ENCODE results near the gene SETD4. TPM values are rescaled to one million over a fixed set of nuclear protein-coding genes. Genes with fewer than 3 reads are reported as not detected.

SETD4 gene
- total and polyA plus RNA-seq, 2 donors (not counting 3 experiments of a cell fraction or from before 2014, with no cell fraction given) = 13.0 to 25.1 TPM

- Histone ChIP-seq H3K79me2 (ENCODE audit: control insufficient read depth, insufficient read depth, low read length) (no peaks in the 10 kb centered on the region), H3K36me3 (ENCODE audit: control insufficient read depth in 2 of 2, extremely low read depth in 1 of 2, insufficient read depth in 2 of 2, low read length in 2 of 2) (peaks cover 0 to 3% of the 10 kb centered on the region in 2 experiments), H3K9ac (replicated peaks; ENCODE audit: extremely low read depth, insufficient read depth, low read length) (no peak overlapping the region), H2AFZ (ENCODE audit: low read depth, low read length) (no peak overlapping the region), H3K9me3 (replicated peaks; ENCODE audit: control insufficient read depth, insufficient read depth, low read length) (no peaks in the 10 kb centered on the region), H3K4me1 (ENCODE audit: control insufficient read depth, extremely low read depth, insufficient read depth, low read length) (peaks cover 2% of the 10 kb centered on the region), H3K9me1 (replicated peaks; ENCODE audit: control insufficient read depth, extremely low read depth, insufficient read depth, low read length) (no peaks in the 10 kb centered on the region), H3K27ac (ENCODE audit: insufficient read depth, low read depth, low read length) (no peak overlapping the region), H4K20me1 (replicated peaks; ENCODE audit: control insufficient read depth, extremely low read depth, insufficient read depth, low read length) (no peaks in the 10 kb centered on the region), H3K27me3 (ENCODE audit: control insufficient read depth in 2 of 2, insufficient read depth in 2 of 2, low read length in 2 of 2) (peaks cover 3 to 5% of the 10 kb centered on the region in 2 experiments), H3K4me3 (replicated peaks in 1 of 3; ENCODE audit: insufficient read depth in 1 of 3, low read depth in 1 of 3, low read length in 3 of 3) (no peak overlapping the region), H3K4me2 (ENCODE audit: insufficient read depth, low read length) (no peak overlapping the region)
- TF ChIP-seq MAX (IDR thresholded peaks at IDR 0.05; ENCODE audit: insufficient read depth, insufficient read length) = no peak
- no peak for TF ChIP-seq POLR2A (IDR thresholded peaks at IDR 0.05; ENCODE audit: low read depth, low read length)
- CTCF ChIA-PET = interaction anchor here (1.3 kb wide), 2 partner anchors 29 to 48 kb away, joined by 3 to 4 read pairs; no protein-coding TSS in a partner anchor
- dilution Hi-C loops (cut with MboI; ENCODE audit: extremely low pct_ligation_motif_present, low sequenced_read_pairs) (no loop called here), intact Hi-C loops (cut with micrococcal nuclease) (no loop called here)
- no peak for DNase-seq (ENCODE audit: low read depth, low spot score)
- POLR2A ChIA-PET = no interaction called here
- FAIRE-seq = no peak
- no TSS peak for BruUV-seq (replicated peaks)
These were observed 15.6 kb upstream of the SETD4 start for GRCh38 chr21:36075953-36076352.

- Histone ChIP-seq H4K20me1 (replicated peaks; ENCODE audit: control insufficient read depth, extremely low read depth, insufficient read depth, low read length) (no peaks in the 10 kb centered on the region), H3K4me3 (replicated peaks in 1 of 3; ENCODE audit: insufficient read depth in 1 of 3, low read depth in 1 of 3, low read length in 3 of 3) (no peak overlapping the region), H3K9ac (replicated peaks; ENCODE audit: extremely low read depth, insufficient read depth, low read length) (no peak overlapping the region), H3K36me3 (ENCODE audit: control insufficient read depth in 2 of 2, extremely low read depth in 1 of 2, insufficient read depth in 2 of 2, low read length in 2 of 2) (peaks cover 0 to 3% of the 10 kb centered on the region in 2 experiments), H3K27me3 (ENCODE audit: control insufficient read depth in 2 of 2, insufficient read depth in 2 of 2, low read length in 2 of 2) (peaks cover 3 to 5% of the 10 kb centered on the region in 2 experiments), H3K4me1 (ENCODE audit: control insufficient read depth, extremely low read depth, insufficient read depth, low read length) (peaks cover 3% of the 10 kb centered on the region), H3K79me2 (ENCODE audit: control insufficient read depth, insufficient read depth, low read length) (no peaks in the 10 kb centered on the region), H3K9me3 (replicated peaks; ENCODE audit: control insufficient read depth, insufficient read depth, low read length) (no peaks in the 10 kb centered on the region), H3K9me1 (replicated peaks; ENCODE audit: control insufficient read depth, extremely low read depth, insufficient read depth, low read length) (no peaks in the 10 kb centered on the region), H3K27ac (ENCODE audit: insufficient read depth, low read depth, low read length) (no peak overlapping the region), H3K4me2 (ENCODE audit: insufficient read depth, low read length) (no peak overlapping the region), H2AFZ (ENCODE audit: low read depth, low read length) (no peak overlapping the region)
- dilution Hi-C loops (cut with MboI; ENCODE audit: extremely low pct_ligation_motif_present, low sequenced_read_pairs) = no loop called here
- no TSS peak for BruUV-seq (replicated peaks)
- TF ChIP-seq CTCF (IDR thresholded peaks at IDR 0.05; ENCODE audit: extremely low read depth in 1 of 2, insufficient read depth in 1 of 2, low read depth in 1 of 2, low read length in 2 of 2) (no peak), POLR2AphosphoS5 (IDR thresholded peaks at IDR 0.05; ENCODE audit: insufficient read depth, low read depth, low read length) (no peak), MAX (IDR thresholded peaks at IDR 0.05; ENCODE audit: insufficient read depth, insufficient read length) (no peak), FOS (IDR thresholded peaks at IDR 0.05; ENCODE audit: borderline replicate concordance, insufficient read depth, low read length) (no peak), POLR2A (IDR thresholded peaks at IDR 0.05; ENCODE audit: low read depth, low read length) (no peak), JUN (IDR thresholded peaks at IDR 0.05; ENCODE audit: borderline replicate concordance, insufficient read depth, insufficient read length, low read depth) (no peak), EZH2 (IDR thresholded peaks at IDR 0.05; ENCODE audit: borderline replicate concordance, low read depth, low read length, severe bottlenecking) (no peak), MYC (IDR thresholded peaks at IDR 0.05; ENCODE audit: low read depth, low read length) (no peak), GATA2 (IDR thresholded peaks at IDR 0.05; ENCODE audit: insufficient read depth, insufficient read length, low read depth, low read length) (no peak)
- ChIA-PET CTCF (interaction anchor here (1.0 kb wide), 2 partner anchors 17 to 30 kb away, joined by 3 read pairs; no protein-coding TSS in a partner anchor), POLR2A (interaction anchor here (0.5 kb wide), 1 partner anchor 9 kb away, joined by 4 read pairs; no protein-coding TSS in a partner anchor)
- DNase-seq (ENCODE audit: low read depth, low spot score) (no peak), FAIRE-seq (no peak)
- intact Hi-C loops (cut with micrococcal nuclease) = no loop called here
These were observed 14.8 kb upstream of the SETD4 start for GRCh38 chr21:36075171-36075570.

Measured in endothelial cell of umbilical vein (primary cell).